GM19455 (cell line): Measurements from ENCODE around the gene CHMP3.
"Not testable (repeated sequence)": the region's sequence is repeated elsewhere in the genome, so short reads cannot be mapped to it uniquely, and the experiment has no call there.

Experiments used
- ATAC-seq: cut with Tn5 transposase; IDR thresholded peaks from one replicate; pipeline ENCODE4 v1.9.1; 2021; ENCODE audit not compliant: unreplicated experiment

The CHMP3 gene

GRCh38 chr2:86512892-86513291, 50.4 kb downstream of the CHMP3 start:
- ATAC-seq: no peak

- ATAC-seq: no peak
These were observed 51.2 kb downstream of the CHMP3 start for GRCh38 chr2:86512034-86512433.

GRCh38 chr2:86510436-86510933, 52.8 kb downstream of the CHMP3 start:
- no peak for ATAC-seq

- no peak for ATAC-seq
These were observed 55.6 kb downstream of the CHMP3 start for GRCh38 chr2:86507600-86507999.

- ATAC-seq: no peak
These were observed 62.7 kb downstream of the CHMP3 start for GRCh38 chr2:86500325-86501083.

- no peak for ATAC-seq
These were observed 63.9 kb downstream of the CHMP3 start for GRCh38 chr2:86499326-86499725.

GRCh38 chr2:86498468-86499260, 64.6 kb downstream of the CHMP3 start:
- ATAC-seq: no peak

- not testable (repeated sequence) for ATAC-seq
These were observed 66.9 kb downstream of the CHMP3 start for GRCh38 chr2:86496391-86496790.

- no peak for ATAC-seq
These were observed 71.2 kb downstream of the CHMP3 start for GRCh38 chr2:86492048-86492453.

- ATAC-seq: no peak
These were observed 72.2 kb downstream of the CHMP3 start for GRCh38 chr2:86491088-86491487.

GRCh38 chr2:86490245-86490644, 73.0 kb downstream of the CHMP3 start:
- ATAC-seq: no peak

- no peak for ATAC-seq
These were observed 73.7 kb downstream of the CHMP3 start for GRCh38 chr2:86489542-86489941.

GRCh38 chr2:86488561-86489250, 74.5 kb downstream of the CHMP3 start:
- ATAC-seq: no peak

- no peak for ATAC-seq
These were observed 76.2 kb downstream of the CHMP3 start for GRCh38 chr2:86487062-86487461.

GRCh38 chr2:86485802-86486201, 77.4 kb downstream of the CHMP3 start:
- ATAC-seq: no peak

- no peak for ATAC-seq
These were observed 78.1 kb downstream of the CHMP3 start for GRCh38 chr2:86485103-86485502.

- ATAC-seq: no peak
These were observed 78.9 kb downstream of the CHMP3 start for GRCh38 chr2:86484385-86484784.

- ATAC-seq: no peak
These were observed 81.2 kb downstream of the CHMP3 start for GRCh38 chr2:86482034-86482433.

- ATAC-seq: no peak
These were observed 83.1 kb downstream of the CHMP3 start for GRCh38 chr2:86480105-86480504.

GRCh38 chr2:86477349-86477748, 85.9 kb downstream of the CHMP3 start:
- ATAC-seq: no peak

GRCh38 chr2:86476918-86477317, 86.3 kb downstream of the CHMP3 start:
- ATAC-seq: no peak

GRCh38 chr2:86476092-86476491, 87.2 kb downstream of the CHMP3 start:
- no peak for ATAC-seq
